ENCODE measurements around the gene HLA-G.

HLA-G gene

DNA sequence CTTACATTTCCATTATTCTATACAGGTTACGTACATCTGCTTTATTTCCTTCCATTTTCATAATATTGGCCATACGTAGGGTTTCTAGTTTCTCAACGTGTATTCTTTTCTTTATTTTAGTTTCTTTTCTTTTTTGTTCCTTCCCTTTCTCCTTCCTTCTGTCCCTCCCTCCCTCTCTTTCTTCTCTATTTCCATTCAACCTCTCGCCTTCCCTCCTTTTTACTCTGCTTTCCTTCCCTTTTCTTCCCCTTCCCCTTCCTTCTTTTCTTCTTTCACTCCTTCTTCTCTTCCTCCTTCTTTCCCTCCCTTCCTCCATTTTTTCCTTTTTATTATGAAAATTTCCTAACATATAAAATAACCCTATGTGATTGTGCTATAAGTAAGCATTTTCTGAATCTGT, 8.7 kb upstream of the HLA-G start:
- DNase-seq, result no peak

DNA sequence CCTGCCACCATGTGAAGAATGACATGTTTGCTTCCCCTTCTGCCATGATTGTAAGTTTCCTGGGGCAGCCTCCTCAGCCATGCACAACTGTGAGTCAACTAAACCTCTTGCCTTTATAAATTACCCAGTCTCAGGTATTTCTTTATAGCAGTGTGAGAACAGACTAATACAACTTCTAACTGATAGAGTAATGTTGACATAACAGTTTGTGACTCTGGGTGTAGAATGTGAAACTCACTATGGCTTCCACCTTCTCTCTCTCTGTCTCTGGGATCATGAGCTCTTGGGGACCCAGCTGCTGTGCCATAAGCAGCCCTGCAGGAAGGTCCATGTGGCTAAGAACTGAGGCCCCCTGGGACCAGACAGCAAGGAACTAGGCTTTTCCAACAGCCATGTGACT, 3.5 kb upstream of the HLA-G start:
- DNase-seq, result no peak

DNA sequence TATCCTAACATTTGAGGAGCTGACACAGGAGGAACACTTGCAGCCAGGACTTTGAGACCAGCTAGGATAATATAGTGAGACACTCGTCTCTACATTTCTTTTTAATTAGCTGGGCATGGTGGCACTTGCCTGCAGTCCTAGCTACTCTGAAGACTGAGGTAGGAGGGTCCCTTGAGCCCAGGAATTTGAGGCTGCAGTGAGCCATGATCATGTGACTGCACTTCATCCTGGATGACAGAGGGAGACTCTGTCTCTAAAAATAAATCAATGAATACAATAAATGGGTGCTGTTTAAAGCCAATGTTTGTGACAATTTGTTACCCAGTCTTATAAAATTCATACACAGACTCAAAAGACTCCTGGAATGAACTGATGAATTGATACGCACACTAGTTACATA, 1.8 kb upstream of the HLA-G start:
- DNase-seq, result no peak

DNA sequence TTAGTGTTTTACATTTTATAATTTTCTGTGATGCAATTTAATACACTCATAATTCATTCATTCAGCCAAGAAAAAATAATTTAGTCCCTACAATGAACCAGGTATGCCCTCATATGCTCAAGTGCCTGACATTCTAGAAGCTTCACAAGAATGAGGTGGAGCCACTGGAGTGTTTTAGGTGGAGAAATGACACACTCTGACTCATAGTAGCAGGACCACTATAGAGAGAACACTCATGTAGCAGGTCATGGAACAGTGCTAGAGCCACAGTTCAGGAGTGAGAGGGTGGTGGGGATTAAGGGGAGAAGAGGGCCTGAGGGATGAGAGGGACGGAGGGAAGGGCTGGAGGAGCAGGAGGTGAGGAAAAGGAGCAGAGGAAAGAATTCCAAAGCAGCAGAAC, 1.4 kb upstream of the HLA-G start:
- DNase-seq, result no peak

DNA sequence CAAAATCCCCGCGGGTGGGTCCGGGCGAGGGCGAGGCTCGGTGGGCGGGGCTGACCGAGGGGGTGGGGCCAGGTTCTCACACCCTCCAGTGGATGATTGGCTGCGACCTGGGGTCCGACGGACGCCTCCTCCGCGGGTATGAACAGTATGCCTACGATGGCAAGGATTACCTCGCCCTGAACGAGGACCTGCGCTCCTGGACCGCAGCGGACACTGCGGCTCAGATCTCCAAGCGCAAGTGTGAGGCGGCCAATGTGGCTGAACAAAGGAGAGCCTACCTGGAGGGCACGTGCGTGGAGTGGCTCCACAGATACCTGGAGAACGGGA, 809 bp downstream of the HLA-G start:
- no peak for DNase-seq

DNA sequence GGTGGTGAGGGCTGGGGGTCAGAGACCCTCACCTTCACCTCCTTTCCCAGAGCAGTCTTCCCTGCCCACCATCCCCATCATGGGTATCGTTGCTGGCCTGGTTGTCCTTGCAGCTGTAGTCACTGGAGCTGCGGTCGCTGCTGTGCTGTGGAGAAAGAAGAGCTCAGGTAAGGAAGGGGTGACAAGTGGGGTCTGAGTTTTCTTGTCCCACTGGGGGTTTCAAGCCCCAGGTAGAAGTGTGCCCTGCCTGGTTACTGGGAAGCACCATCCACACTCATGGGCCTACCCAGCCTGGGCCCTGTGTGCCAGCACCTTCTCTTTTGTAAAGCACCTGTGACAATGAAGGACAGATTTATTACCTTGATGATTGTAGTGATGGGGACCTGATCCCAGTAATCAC, 2.1 kb downstream of the HLA-G start:
- no peak for DNase-seq

DNA sequence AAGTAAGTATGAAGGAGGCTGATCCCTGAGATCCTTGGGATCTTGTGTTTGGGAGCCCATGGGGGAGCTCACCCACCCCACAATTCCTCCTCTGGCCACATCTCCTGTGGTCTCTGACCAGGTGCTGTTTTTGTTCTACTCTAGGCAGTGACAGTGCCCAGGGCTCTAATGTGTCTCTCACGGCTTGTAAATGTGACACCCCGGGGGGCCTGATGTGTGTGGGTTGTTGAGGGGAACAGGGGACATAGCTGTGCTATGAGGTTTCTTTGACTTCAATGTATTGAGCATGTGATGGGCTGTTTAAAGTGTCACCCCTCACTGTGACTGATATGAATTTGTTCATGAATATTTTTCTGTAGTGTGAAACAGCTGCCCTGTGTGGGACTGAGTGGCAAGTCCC, 2.8 kb downstream of the HLA-G start:
- DNase-seq, result no peak

DNA sequence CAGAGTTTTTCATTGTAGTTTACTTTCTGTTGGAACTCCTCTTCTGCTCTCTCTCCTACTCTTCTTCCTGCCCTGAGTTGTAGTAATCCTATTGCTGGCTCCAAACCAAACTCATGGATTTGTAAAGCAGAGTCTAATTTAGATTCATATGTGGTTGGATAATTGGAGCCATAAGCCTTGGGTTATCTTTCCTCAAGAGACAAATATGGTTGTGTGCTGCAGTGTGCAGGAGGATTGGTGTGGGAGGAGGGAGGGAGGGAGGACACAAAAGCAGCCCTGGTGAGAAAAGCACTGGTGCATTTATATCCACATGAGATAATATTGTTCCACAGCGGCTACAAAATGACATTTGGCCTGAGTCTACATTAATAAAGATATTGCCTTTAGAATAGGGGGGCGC, 4.2 kb downstream of the HLA-G start:
- no peak for DNase-seq

DNA sequence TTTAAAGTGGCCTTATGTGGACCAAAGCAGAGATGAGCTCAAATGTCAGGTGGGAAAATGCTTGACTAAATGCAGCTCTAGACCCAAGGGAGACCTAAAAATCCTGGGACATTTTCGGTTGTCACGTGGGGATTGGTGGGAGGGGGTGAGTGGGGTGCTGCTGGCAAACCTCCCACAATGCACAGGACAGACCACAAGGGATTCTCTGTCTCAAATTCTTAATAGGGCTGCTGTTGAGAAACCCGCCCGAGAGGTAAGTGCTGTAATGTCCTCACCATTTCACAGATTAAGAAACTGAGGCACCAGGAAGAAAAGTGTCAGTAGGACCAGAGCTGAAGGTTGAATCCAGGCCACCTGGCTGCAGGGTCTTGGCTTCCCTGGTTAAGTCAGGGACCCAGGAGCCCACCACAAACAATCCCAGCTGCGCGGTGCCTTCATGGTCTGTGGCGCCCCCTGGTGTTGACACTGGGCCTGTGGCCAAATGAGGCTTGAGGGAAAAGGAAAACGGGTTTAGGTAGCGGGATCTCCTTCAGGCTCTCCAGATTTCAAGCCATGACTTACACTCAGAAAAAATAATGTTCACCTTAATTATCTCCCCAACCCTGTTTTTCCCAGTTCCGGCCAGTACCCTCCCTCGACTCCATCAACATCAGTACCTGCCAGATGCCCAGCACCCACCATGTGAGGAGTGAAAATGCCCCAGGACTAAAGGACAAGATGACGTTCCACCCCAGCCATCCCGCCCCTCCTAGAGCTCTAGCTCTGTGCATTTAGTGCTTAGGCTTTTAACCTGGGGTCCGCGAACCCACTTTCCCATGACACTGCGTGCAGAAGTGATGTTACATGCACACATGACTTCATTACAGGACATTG, 7.2 kb downstream of the HLA-G start:
- no peak for DNase-seq

DNA sequence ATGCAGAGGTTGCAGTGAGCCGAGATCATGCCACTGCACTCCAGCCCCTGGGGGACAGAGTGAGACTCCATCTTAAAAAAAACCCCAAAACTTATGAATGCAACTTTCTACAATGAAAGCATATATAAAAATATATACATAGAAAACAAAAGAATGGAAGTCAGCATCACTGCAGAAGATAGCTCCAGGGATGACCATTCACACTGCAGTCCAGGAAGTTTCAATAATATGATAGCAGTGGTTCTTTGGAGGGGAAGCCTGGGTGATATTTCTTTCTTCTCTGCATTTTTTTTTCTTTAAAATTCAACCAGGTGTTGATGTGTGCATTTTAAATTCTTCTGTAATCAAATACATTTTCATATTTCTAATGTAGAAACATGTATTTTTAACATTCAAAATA, 12.3 kb downstream of the HLA-G start:
- DNase-seq, result no peak

DNA sequence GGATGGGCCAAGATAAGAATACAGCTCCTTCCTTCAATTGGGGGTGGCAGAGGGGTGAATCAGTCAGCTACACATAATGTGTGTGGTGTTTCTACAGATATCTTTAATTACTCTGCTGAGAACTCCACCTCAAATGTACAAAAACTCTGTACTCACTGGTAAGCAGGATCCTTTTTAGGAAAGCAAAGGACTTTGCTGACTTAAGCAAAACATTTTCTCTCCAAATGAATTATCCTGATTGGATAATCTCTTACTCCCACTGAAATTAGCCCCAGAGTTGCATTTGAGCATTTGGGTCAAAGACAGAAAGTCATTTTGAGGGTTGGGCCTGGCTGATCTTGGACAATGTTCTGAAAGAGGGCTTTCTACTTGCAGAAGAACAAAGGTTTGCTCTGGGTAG, 13.4 kb downstream of the HLA-G start:
- no peak for DNase-seq

DNA sequence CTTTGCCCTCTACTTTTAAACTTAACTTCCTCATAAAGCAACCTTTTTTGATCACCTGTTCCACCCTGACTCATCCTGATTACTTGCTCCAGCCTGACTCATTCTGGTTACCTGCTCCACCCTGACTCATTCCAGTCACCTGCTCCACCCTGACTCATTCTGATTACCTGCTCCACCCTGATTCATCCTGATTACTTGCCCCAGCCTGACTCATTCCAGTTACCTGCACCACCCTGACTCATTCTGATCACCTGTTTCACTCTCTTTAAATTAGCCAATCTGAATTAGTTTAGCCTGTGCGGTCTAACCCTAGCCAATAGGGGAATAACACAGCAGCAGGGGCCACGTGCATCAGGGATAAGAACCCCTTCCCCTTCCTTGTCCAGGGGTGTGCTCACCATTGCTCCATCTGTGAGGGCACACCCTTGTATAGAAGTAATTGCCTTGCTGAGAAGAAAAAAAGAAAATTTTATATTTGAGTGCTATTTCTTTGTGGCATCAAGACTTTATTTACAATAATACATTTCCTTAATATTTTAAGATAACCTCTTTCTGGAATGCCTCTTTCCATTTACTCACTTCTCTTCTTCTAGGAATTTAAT, 17.9 kb downstream of the HLA-G start:
- DNase-seq, result no peak

DNA sequence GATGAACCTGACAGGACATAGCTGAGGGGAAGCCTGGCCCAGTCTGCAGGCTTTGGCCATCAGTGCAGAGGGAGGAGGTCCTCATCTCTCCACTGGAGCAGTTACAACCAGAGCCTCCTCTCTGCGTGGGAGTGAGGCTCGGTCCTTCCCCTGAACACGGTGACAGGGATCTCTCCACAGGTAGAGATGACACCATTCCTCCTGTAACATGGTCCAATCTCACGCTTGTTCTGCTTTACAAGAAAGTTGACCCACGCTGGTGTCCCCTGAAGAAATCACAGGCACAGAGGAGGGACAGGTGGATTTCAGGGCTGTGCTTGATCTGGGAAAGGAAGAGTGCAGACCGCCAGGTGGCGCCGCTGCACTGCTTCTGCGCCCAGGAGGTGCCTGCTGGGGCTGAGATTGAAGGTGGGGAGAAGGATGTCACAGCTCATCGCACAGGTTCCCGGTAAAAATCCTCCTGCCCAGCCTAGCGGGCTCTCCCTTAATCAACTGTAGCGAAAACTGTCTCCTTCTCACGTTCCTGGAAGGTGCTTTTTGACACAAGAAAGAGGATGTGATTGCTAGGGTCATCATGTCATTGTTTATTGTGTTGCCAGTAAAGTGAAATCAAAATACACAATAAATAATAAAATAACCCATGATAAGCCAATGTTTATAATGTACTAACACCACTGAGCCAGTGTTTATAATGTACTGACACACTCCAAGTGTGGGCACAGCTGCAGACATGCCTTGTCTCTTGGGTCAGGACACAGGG, 20.4 kb downstream of the HLA-G start:
- DNase-seq, result peak; percentile 44

DNA sequence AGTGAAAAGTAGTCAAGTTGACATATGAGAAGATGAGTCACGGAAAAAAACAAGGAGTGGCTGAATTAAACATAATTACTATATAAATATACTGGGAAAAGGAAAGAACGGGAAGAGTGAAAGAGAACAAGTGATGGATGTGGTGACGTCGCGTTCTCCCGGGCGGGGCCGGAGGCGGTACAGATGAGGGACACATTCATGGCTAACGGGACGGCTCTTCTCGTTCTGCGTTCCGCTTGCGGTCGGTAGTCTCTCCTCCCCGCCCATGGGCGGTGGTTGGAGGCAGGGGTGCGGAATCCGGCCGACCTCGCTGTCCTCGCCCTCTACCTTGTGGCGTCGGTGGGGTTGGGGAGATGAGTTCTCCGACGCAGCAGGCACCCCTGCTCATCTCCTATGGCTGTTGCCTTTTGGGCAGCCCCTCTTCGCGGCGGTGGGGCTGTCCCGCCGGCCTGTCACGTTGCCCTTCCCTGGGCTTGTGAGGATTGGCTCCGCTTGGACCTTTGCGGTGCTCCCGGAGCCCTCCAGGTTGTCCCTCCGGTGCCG, 22.5 kb downstream of the HLA-G start:
- DNase-seq, result no peak

DNA sequence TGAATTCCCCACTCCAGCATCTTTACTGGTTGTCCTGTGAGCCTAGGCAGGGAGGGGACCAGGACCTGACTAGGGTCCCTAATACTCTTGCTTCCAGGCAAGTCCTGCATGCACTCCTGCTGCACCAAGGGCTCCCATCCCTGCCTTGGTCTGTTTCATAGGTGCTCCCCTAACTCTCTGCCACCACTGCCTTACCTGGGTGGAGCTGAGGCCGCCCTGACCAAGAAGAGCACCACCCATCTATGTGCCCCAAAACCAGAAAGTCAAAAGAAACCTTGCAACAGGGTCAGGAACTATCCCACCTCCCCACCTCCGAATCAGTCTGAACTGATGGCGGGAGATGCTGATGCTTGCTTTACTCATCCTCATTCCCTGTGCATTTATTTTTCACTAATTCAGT, 23.6 kb downstream of the HLA-G start:
- DNase-seq, result no peak

DNA sequence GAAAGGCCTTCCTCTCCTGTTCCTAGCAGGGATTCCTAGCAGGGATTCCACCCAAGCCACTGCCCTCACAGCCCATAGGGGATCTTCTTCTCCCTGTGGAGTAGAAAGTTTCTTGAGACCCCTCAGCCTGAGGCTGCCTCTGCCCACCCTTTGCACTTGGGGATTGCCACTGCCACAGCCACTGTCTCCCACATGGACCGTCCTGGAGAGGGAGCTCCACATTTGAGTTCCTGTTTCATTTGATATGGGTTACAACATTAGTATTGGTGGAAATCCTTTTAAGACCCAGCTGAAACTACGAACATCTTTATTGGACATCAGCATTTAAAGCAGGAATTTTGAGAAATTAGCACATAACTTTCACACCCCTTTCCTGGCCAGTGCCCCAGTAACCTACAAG, 25.6 kb downstream of the HLA-G start:
- no peak for DNase-seq

DNA sequence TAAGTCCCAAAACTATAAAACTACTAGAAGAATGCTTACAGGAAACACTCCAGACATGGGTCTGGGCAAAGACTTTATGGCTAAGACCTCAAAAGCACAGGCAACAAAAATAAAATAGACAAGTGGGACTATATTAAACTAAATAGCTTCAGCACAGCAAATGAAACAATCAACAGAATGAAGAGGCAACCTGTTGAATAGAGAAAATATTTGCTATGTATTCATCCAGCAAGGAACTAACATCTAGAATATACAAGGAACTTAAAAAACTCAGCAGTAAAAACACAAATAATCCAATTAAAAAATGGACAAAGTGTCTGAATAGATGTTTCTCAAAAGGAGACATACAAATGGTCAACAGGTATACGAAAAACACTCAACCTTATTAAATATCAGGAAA, 30.4 kb downstream of the HLA-G start:
- no peak for DNase-seq

DNA sequence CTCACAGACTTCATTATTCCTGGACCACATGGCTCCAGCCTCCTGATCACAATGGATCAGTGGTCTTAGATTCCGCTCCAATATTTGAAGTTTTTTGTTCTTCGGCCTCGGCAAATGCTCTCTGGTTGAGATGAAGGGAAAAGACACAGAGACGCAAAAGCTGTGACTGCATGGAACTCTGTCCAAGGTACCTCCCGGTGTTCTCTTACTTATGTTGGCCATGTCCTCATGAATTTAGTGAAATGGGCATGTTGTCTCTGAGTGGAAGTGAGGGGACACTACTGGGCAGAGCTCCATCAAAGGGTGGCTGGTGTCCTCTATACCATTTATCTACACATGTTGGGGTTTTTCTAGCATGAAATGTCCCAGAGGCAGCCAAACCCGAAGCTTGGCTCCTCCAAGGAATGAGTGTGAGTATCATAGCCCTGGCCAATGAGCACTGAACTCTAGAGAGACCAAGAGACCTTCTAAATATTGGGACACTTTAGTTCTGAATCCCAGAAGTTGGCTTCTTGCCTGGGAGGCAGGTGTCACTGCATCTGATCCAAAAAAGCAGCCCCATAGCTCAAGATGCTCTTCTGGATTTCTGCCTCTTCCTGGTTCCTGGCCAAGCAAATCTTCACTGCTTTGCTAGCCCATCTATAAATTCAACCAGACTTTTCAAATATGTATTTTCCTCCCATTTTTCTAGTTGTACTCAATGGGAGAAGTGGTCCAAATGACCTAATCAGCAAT, 34.1 kb downstream of the HLA-G start:
- no peak for DNase-seq

DNA sequence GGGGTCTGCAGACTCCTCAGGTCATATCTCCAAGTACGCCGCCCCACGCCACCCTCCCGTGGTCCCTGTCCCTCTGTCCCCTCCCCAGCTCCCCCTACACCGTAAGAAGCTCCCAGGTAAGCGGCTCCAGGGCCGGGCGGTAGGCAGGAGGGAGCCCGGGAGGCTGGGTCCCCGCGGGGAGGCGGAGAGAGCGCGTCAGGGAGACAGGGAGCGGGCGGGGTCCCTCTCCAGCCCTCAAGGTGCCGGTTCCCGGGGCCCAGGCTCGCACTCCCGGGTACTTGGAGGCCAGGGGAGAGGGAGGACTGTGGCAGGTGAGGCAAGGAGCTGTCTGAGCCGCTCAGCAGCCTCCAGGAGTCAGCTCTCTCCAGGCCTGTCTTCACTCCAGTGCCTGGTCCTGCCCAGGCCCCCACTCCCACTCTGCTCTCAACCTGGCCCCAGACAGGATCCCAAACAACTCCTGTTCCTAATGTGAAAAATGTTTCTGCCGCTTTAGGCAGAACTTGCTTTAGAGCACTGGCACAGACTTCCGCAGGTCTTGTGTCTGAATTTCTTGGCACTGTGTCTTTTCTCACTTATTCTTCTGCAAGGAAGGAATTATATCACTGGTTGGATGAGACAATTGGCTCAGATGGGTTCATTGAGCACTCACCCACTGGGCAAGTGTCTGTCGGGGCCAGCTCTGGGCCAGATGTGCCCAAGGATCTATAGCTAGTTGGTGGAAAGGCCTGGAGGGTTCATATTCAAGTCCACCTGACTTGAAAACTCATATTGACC, 36.6 kb downstream of the HLA-G start:
- DNase-seq, result no peak

DNA sequence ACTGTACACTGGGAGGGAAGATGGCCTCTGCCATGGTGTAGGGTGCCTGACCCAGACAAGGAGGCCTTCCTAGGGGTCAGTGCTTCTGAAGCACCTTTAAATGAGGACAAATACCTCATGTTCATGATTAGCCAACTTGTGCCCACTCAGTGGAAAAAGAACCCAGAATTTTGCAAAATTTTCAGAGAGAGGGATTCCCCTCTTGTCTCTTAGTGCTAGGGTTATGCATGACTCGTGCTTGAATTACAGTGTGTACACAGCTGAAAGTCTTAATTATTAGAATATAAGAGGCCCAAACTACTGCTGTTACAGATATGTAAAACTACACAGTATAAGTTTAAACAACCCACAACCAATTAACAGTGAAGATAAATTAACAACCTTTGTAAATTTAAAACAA, 38.0 kb downstream of the HLA-G start:
- DNase-seq, result no peak

DNA sequence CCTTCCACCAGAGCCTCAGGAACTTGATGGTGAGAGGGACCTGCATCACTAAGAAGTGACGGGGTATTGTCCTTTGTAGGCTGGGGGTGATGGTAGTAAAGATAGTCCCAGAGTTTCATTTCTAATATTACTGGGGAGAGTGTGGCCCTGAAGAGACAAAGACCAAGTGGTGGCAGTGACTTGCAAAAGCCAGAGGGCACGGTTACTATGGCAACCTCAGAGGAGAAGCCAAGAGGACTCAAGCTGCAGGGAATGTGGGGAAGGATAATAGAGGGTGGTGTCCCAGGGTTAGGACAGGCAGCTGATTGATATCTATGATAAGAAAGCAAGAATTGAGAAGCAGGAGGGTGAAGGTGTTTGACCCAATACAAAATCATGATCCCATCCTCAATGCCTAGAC, 42.5 kb downstream of the HLA-G start:
- no peak for DNase-seq

DNA sequence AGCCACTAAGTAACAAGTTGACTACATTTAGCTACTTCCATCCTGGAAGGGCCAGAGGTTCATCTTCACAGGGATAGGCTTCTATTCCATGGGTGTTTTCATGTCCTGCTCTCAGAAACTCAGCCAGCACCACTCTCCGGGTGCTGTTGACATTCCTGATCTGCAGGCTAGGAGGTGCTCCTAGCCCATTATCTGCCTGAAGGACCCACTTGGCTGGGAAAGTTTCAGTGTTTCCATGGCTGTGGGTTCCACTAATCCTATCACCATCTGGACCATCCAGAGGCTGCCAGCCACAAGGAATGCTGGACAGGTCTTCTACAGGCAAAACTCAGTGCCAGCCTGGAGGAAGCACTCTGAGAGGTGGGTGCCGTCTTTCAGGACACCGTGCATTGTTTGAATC, 45.2 kb downstream of the HLA-G start:
- no peak for DNase-seq

DNA sequence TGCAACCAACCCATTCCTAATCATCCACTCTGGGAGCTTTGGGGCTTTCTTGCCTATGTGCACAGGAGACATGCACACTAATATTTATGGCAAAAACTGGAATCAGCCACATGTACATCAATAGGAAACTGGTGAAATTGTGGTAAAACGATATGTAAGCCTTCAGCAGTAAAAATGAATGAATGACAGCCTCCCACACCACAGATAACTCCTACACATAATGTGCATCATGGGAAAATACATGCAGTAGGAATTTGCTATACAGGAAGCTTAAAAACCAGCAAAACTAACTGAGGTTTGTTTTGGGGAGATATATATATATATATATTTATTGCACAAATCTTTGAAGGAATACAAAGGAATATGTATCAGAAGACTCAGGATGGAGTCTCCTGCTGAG, 47.6 kb downstream of the HLA-G start:
- no peak for DNase-seq

Data from NCI-H1694 (cell line).